SHP77 treated with DMSO at 0.1 percent for 48 hours (cell line): Measurements from ENCODE around the gene NEK10.
"Not testable (repeated sequence)": the region's sequence is repeated elsewhere in the genome, so short reads cannot be mapped to it uniquely, and the experiment has no call there.

Experiments used
- DNase-seq: peaks from one replicate; lab custom pipeline; 2025; lab: John Stamatoyannopoulos, UW

The NEK10 gene, protein sequence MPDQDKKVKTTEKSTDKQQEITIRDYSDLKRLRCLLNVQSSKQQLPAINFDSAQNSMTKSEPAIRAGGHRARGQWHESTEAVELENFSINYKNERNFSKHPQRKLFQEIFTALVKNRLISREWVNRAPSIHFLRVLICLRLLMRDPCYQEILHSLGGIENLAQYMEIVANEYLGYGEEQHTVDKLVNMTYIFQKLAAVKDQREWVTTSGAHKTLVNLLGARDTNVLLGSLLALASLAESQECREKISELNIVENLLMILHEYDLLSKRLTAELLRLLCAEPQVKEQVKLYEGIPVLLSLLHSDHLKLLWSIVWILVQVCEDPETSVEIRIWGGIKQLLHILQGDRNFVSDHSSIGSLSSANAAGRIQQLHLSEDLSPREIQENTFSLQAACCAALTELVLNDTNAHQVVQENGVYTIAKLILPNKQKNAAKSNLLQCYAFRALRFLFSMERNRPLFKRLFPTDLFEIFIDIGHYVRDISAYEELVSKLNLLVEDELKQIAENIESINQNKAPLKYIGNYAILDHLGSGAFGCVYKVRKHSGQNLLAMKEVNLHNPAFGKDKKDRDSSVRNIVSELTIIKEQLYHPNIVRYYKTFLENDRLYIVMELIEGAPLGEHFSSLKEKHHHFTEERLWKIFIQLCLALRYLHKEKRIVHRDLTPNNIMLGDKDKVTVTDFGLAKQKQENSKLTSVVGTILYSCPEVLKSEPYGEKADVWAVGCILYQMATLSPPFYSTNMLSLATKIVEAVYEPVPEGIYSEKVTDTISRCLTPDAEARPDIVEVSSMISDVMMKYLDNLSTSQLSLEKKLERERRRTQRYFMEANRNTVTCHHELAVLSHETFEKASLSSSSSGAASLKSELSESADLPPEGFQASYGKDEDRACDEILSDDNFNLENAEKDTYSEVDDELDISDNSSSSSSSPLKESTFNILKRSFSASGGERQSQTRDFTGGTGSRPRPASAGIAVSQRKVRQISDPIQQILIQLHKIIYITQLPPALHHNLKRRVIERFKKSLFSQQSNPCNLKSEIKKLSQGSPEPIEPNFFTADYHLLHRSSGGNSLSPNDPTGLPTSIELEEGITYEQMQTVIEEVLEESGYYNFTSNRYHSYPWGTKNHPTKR

GRCh38 chr3:27368831-27369607 lies at the start of gene NEK10:
NEK10 (minus strand) TSS chr3:27369383; CDS start chr3:27352882, 16,501 bp downstream.
- peak; percentile 89 for DNase-seq

GRCh38 chr3:27415202-27415601 lies 46.0 kb upstream of the NEK10 start:
- no peak for DNase-seq

DNA sequence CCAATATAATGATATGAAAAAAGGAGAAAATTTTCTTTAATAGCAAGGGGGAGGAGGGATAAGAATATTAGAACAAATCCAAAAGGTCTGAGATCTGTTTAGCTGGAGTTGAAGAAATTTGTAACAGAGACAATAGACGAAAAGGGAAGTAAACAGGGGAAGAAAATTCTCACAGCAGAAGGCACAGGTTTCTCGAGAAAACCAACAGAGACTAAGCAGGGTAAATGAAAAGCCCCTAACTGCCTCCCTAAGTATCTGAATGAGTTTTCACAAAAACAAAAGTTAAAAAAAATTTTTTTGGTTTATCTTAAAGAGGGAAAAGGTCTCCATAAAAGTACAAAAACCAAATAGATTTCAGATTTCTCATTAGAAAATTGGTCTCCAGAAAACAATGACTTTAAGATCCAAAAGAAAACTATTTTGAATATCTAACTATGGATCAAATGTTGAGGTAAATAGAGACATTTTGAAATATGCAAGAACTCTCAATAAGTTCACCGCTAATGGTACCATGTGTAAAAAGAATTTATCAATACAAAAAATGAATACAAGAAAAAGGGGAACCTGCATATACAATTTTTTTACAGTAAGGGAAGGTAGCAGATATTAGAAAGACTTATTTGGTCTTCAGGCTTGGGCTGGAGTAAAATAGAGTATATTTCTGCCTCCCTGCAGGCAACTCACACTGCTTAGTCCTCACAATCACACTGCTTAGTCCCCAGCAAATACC lies 23.9 kb upstream of the NEK10 start:
- DNase-seq = no peak

DNA sequence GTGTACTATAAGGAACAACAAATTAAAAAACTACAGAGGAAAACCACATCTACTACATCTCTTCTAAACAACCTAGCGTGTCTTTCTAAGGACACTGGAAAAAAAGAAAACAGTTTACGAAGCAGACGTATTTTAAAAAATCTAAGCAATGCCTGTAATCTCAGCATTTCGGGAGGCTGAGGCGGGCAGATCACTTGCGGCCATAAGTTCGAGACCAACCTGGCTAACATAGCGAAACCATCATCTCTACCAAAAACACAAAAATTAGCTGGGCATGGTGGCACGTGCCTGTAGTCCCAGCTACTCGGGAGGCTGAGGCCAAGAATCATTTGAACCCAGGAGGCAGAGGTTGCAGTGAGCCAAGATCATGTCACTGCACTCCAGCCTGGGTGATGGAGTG lies 23.2 kb upstream of the NEK10 start:
- DNase-seq = not testable (repeated sequence)

DNA sequence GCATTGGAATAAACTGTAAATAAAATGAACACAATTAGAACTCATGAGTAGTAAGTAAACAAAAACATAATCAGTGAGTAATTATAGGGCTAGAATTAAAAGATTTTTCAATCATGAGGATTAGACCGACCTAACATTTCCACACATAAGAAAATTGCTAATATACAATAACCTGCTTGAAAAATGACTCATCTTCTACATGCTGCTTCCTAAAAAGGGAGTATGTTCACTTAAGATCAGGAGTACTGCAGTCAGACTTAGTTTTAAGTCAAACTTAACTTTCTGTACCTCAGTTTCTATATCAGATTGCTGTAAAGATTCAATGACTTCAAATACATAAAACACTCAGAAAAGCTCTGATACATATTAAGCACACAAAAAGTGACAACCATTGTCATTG lies 22.6 kb upstream of the NEK10 start:
- DNase-seq = no peak

GRCh38 chr3:27387625-27388024 lies 18.4 kb upstream of the NEK10 start:
- no peak for DNase-seq

GRCh38 chr3:27385504-27385903 lies 16.3 kb upstream of the NEK10 start:
- DNase-seq = no peak

DNA sequence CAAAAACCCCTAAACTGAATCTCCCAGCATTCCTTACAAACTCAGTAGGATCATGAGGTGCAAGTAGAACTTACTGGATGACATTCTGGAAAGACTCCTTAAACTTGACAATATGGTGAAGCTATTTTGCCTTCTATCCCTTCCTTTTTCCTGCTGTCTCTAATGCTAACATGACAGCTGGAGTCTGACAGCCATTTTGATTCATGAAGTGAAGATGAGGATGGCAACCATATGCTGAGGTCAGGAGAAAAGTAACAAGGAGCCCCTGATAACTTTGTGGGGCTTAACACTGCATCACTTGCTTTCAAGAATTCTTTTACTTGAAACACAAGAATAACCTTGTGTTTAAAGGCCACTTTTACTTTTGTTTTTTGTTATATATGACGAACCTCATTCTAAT lies 15.0 kb upstream of the NEK10 start:
- no peak for DNase-seq

- no peak for DNase-seq
These were observed 11.5 kb upstream of the NEK10 start for GRCh38 chr3:27380433-27381357.

GRCh38 chr3:27378331-27378730 lies 9.1 kb upstream of the NEK10 start:
- no peak for DNase-seq

DNA sequence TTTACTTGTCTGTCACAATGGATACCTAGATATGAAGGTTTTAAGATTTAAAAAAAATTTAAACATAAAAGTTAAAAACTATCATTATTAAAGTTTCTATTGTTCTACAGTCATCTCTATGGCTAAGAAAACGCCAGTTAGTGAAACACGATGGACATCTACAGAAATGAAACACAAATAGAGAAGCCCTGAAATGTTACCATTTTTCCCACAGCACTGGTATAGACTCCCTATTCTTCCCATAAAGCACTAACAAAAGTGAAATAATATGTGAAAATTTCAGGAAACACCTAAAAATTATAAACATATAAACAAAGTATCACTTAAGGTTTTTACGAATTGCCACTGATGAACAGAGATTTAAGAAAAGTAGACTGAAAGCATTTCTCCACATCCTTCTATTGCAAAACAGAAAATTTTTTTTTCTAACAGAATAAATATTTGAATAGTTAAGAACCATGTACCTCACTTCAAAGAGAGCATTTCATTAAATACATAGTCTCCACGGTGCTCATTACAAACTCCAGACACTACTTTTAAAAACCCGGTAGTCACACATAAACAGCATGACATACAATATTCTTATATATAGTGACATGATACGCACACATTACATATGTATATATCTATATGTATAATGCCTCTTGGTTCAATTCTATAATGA lies 7.1 kb upstream of the NEK10 start:
- no peak for DNase-seq

DNA sequence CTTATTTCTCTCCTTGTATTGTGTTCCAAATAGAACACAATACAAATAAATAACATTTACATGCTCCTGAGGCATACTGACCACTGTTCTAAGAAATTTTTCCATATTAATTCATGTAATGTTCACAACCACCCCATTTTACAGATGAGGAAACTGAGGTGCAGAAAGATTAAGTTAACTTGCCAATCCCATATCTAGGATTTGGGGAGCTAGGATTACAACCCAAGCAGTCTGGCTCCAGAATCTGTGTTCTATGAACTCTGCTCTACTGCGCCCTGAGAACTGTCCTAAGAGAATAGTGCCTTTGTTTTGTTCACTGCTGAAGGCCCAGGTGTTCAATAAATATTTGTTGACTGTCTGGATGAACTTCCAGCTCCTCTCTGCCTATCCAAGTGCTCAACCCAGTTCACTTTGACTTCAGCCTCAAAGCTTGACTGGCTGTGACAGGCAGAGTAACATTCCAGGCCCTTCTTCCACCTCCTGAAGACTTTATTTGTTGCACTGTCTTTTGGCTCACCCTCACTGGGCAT lies 3.1 kb downstream of the NEK10 start:
- DNase-seq = no peak

- DNase-seq = peak; percentile 90
These were observed 8.8 kb downstream of the NEK10 start for GRCh38 chr3:27360113-27361078.

- no peak for DNase-seq
These were observed 10.8 kb downstream of the NEK10 start for GRCh38 chr3:27358372-27358771.

DNA sequence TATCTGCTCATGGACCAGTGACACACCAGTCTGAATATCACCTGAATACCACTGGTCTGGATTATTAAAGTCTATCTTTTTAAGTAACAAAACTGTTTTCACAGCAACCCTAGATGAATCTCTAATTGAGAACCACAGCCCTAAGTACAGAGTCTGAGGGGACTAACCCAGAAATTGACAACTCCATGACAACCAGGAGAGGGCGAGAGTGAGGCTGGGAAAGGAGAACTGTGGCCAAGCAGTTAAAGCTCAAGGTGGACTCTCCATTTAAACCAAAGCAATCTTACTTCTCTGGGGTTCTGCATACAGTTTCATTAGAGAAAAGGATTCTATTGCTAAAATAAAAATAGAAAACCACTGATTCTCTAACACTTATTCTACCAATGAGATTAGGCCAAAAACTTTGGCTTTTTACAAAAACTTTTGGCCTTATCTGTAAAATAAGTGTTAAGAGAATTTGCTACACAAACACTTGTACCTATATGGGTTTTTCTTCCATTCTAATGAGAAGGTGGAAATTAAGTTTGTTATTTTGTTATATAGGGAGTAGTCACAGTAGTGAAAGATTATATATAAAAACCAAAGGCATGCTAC lies 11.4 kb downstream of the NEK10 start:
- peak; percentile 36 for DNase-seq

DNA sequence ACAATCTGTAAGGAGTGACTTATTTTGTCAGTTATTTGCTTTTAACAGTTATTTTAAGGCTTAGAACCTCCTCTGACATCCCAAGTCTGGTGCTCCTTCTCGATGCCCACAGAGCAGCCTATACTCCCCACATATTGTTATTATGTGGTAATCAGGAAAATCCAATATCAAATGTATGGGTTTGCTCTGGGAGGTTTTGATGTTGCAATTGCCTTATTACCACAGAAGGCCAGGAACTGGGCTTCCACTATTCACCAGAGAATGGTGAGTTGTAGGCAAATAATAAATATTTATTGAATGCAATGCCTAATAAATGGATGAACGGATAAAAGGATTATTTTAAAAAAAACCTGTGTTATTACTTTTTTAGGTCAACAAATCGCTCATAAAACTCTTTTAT lies 12.2 kb downstream of the NEK10 start:
- no peak for DNase-seq

GRCh38 chr3:27354588-27355203 lies 14.5 kb downstream of the NEK10 start:
- DNase-seq = no peak
